Measurements from ENCODE around the gene FMNL1.

GRCh38 chr17:45225051-45225700 lies 3.5 kb downstream of the FMNL1 start:
- TF ChIP-seq POLR2A (IDR thresholded peaks at IDR 0.05; ENCODE audit: low read length) (no peak), CEBPB (IDR thresholded peaks at IDR 0.05) (no peak), CTCF (IDR thresholded peaks at IDR 0.05) (no peak), RCOR1 (IDR thresholded peaks at IDR 0.05; ENCODE audit: low read depth, low read length) (no peak), REST (IDR thresholded peaks at IDR 0.05) (no peak), USF2 (IDR thresholded peaks at IDR 0.05) (no peak), HOXA7 (CRISPR knock-in tag; IDR thresholded peaks at IDR 0.05) (no peak)
